Measurements from ENCODE around the gene LRGUK. TPM values are rescaled to one million over a fixed set of nuclear protein-coding genes. Genes with fewer than 3 reads are reported as not detected.

LRGUK gene
- total RNA-seq, 1 donor from 2014 or later: 0.49 TPM

DNA sequence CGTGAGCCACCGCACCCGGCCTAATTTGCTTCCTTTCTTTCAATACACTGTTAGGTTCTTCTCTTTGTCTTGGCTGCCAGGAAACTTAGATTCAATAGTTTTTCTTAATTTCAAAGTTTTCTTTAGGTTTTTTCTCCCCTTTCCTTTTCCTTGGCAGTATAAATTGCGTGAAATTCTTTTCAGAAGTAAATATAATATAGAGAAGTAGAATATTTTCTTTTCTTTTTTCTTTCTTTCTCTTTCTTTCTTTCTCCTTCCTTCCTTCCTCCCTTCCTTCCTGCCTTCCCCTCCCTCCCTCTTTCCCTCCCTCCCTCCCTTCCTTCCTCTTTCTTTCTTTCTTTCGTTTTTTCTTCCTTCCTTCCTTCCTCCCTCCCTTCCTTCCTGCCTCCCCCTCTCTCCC lies 1.7 kb downstream of the LRGUK start:
- intact Hi-C loops (cut with DNase I): no loop called here
- H3K4me1 ChIP-seq: peaks cover 5% of the 10 kb centered on the region
- H3K9me3 ChIP-seq: no peaks in the 10 kb centered on the region
- TF ChIP-seq, protein P1, sequence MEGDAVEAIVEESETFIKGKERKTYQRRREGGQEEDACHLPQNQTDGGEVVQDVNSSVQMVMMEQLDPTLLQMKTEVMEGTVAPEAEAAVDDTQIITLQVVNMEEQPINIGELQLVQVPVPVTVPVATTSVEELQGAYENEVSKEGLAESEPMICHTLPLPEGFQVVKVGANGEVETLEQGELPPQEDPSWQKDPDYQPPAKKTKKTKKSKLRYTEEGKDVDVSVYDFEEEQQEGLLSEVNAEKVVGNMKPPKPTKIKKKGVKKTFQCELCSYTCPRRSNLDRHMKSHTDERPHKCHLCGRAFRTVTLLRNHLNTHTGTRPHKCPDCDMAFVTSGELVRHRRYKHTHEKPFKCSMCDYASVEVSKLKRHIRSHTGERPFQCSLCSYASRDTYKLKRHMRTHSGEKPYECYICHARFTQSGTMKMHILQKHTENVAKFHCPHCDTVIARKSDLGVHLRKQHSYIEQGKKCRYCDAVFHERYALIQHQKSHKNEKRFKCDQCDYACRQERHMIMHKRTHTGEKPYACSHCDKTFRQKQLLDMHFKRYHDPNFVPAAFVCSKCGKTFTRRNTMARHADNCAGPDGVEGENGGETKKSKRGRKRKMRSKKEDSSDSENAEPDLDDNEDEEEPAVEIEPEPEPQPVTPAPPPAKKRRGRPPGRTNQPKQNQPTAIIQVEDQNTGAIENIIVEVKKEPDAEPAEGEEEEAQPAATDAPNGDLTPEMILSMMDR (IDR thresholded peaks at IDR 0.05): no peak
- no peaks in the 10 kb centered on the region for H3K27me3 ChIP-seq
- no peak overlapping the region for H3K27ac ChIP-seq
- no peak for DNase-seq
- ATAC-seq: no peak
- H3K36me3 ChIP-seq: no peaks in the 10 kb centered on the region
- H3K4me3 ChIP-seq: no peak overlapping the region

DNA sequence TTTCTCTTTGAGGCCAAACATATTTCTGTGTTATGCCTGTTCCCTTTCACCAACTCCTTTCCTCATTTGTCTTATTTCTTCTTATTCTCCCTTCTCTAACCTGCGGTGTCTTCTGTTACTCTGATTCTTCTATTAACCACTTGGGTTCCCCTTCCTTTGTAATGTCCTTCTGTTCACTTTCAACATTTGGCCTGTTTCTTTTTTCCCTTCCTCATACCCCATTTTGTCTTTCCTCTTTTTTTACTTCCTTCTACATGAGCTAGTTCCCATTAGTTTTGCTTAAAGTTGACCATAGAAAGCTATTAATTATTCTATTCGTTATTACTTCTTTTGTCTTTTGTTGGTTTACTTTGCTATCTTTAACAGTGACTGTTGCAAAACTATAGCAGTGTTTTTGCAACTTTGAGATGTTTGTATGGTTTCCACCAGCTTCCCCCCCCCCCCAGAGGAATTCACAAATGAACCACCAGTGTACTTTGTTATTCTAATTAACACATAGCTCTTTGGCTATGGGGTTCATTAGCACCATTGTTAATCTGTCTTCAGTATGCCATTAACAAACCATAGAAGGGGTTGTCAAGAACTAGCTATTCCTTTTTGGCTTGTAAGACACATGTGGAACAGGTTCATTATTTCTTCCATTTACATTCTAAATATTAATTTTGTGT lies 2.9 kb downstream of the LRGUK start:
- no peaks in the 10 kb centered on the region for H3K9me3 ChIP-seq
- intact Hi-C loops (cut with DNase I): no loop called here
- TF ChIP-seq, protein P1 (IDR thresholded peaks at IDR 0.05): no peak

DNA sequence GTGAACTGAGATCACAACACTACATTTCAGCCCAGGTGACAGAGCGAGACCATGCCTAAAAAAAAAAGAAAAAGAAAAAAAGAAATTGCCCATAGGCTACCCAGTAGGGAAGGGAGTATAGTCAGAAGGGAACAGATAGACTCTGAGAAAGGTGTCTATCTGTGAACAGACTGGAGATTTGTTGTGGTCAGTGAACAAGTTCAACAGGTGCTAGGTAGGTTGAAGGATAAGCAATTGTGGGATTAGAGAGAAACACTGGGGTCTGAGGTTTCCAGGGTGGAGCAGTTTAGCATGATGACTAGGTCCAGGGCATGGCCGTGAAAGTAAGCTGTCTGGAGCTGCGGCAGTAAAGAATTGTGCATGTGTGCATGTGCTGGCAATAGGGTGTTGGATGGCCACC lies 6.9 kb downstream of the LRGUK start:
- DNase-seq (no peak), ATAC-seq (no peak)
- Histone ChIP-seq H3K27me3 (no peaks in the 10 kb centered on the region), H3K4me1 (no peaks in the 10 kb centered on the region), H3K4me3 (no peak overlapping the region), H3K27ac (no peak overlapping the region), H3K9me3 (no peaks in the 10 kb centered on the region), H3K36me3 (no peaks in the 10 kb centered on the region)
- TF ChIP-seq, protein P1 (IDR thresholded peaks at IDR 0.05): no peak
- intact Hi-C loops (cut with DNase I): no loop called here

More for the DNA sequence above, 2.9 kb downstream of the LRGUK start:
- Histone ChIP-seq H3K4me3 (no peak overlapping the region), H3K4me1 (peaks cover 5% of the 10 kb centered on the region), H3K36me3 (no peaks in the 10 kb centered on the region), H3K27me3 (no peaks in the 10 kb centered on the region), H3K27ac (no peak overlapping the region)
- ATAC-seq (no peak), DNase-seq (no peak)

DNA sequence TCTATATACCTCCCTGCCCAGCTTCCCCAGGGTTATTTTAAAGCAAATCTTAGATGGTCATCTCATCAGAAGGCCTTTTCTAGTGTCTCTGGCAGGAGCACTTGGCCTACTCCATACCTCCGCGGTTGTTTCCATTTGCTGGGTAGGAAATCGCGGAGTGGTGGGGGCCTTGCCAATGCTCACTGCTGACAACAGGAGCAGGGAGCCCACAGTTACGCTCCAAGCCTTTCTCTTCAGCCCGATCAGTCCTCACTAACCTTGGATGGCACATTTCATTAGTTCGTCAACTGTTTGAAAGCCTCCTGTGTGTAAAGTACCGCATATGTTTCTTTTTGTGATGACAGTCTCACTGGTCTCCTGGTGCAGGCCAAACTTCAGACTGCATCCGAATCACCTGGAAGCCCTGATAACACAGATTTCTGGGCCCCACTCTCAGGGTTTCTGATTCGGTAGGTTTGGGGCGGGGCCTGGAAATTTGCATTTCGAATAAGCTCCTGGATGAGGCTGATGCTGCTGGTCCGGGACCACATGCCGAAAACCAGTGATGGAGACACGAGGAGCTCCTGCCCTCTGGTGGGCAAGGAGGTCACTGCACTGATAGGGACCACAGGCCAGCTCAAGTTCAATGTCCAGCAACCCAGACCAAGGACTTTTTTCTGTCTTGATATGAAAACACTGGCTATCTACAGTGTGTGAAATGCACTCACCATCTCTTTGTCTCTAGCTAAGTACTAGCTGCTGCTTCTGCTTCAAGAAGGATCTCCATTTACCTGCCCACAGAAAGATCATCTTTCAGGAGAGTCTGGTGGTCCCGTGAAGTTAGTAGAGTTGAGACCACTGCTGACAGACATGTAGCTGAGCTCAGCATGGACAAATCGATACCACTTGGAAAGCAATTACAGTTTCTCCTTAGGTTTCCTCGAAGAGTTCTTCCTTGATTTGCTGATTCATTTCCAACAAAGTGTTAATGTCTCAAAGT lies 14.0 kb downstream of the LRGUK start:
- ATAC-seq: peak; percentile 92
- intact Hi-C loops (cut with DNase I): no loop called here

DNA sequence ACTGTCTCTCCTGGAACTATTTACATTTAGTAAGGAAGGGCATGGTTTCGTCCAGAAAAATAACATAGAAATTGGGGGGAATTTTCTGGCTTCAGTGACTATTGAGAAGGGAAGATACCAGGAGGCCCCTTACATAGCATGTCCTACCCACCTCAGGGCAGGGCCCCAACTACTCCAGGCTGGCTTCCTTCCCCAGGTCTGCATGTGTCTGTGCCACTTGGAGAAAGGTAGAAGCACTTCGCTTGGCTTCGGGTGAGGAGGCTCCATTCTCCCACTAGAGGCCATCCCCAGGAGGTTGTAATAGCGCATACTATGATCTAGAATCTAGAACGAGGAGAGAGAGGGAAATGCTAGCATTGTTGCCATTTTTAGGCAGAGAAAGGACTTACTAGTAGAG lies 14.7 kb downstream of the LRGUK start:
- H3K4me1 ChIP-seq: no peaks in the 10 kb centered on the region
- H3K36me3 ChIP-seq: no peaks in the 10 kb centered on the region
- no peaks in the 10 kb centered on the region for H3K27me3 ChIP-seq
- no peaks in the 10 kb centered on the region for H3K9me3 ChIP-seq
- no peak overlapping the region for H3K27ac ChIP-seq
- intact Hi-C loops (cut with DNase I): no loop called here
- TF ChIP-seq, protein P1 (IDR thresholded peaks at IDR 0.05): no peak
- no peak for DNase-seq
- H3K4me3 ChIP-seq: no peak overlapping the region
- ATAC-seq: no peak

More for the DNA sequence above, 14.0 kb downstream of the LRGUK start:
- Histone ChIP-seq H3K4me3 (no peak overlapping the region), H3K27ac (no peak overlapping the region), H3K4me1 (no peaks in the 10 kb centered on the region), H3K9me3 (no peaks in the 10 kb centered on the region), H3K36me3 (no peaks in the 10 kb centered on the region), H3K27me3 (no peaks in the 10 kb centered on the region)
- peak; percentile 79 for DNase-seq
- TF ChIP-seq, protein P1 (IDR thresholded peaks at IDR 0.05): peak; percentile 96

All from upper lobe of right lung (tissue), 1 donor.